GM12865 (cell line): ENCODE measurements around the gene GRAP2.

Experiments used
- DNase-seq: peaks from one replicate; pipeline ENCODE4 v3.0.0; 2010; ENCODE audit warnings: low read depth
- H3K4me3 ChIP-seq: 2 replicates; pipeline ENCODE4 v1.5.1; 2011; ENCODE audit warnings: mild to moderate bottlenecking, low read depth, low read length, control low read depth
- TF ChIP-seq, protein P1 (sequence below): IDR thresholded peaks from 2 replicates; pipeline ENCODE4 v1.5.1; 2011; ENCODE audit warnings: low read length, control low read depth, low read depth, inconsistent platforms; ENCODE audit not compliant: insufficient read depth; ENCODE audit errors: missing control alignments

Gene GRAP2

DNA sequence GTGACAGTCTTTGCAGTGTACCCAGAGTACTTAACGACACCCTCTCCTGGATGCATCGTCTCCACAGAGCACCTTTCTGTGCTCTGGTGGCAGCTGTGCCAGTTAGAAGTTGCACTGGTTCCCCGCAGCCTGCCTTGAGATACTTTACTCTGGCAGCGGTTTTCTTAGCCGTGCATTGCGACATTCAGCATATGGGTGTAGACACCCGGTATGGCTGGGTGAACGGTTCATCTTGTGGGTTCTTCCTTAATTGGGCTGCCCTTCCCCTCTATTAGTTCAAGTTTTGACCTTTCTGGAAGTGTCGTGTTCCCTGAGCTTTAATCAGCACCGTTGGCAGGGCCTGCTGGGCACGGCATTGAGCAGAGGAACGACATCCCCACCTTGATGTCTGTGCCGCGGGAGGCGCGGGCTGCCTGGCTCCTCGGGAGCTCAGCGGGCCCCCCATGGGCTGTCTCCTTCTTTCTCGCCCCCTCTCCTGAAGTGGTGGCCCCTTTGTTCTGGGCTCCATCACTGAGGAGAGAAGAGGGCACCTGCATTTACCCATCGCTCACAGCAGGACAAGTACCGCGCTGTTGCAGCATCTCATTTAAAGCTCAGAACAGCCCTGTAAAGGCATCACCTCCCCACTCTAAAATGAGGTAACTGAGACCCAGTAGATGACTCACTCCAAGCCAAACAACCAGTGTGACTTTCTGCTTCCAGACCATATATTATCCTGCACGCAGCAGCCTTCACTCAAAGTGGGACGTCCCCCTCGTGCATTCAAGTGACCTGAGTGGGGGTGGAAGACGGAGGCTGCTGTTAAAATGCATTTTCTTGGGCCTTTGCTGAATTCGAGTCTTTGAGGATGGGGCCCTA is 107.2 kb downstream of the GRAP2 start:
- no peak overlapping the region for H3K4me3 ChIP-seq
- TF ChIP-seq, protein P1, sequence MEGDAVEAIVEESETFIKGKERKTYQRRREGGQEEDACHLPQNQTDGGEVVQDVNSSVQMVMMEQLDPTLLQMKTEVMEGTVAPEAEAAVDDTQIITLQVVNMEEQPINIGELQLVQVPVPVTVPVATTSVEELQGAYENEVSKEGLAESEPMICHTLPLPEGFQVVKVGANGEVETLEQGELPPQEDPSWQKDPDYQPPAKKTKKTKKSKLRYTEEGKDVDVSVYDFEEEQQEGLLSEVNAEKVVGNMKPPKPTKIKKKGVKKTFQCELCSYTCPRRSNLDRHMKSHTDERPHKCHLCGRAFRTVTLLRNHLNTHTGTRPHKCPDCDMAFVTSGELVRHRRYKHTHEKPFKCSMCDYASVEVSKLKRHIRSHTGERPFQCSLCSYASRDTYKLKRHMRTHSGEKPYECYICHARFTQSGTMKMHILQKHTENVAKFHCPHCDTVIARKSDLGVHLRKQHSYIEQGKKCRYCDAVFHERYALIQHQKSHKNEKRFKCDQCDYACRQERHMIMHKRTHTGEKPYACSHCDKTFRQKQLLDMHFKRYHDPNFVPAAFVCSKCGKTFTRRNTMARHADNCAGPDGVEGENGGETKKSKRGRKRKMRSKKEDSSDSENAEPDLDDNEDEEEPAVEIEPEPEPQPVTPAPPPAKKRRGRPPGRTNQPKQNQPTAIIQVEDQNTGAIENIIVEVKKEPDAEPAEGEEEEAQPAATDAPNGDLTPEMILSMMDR: no peak
- DNase-seq: no peak

DNA sequence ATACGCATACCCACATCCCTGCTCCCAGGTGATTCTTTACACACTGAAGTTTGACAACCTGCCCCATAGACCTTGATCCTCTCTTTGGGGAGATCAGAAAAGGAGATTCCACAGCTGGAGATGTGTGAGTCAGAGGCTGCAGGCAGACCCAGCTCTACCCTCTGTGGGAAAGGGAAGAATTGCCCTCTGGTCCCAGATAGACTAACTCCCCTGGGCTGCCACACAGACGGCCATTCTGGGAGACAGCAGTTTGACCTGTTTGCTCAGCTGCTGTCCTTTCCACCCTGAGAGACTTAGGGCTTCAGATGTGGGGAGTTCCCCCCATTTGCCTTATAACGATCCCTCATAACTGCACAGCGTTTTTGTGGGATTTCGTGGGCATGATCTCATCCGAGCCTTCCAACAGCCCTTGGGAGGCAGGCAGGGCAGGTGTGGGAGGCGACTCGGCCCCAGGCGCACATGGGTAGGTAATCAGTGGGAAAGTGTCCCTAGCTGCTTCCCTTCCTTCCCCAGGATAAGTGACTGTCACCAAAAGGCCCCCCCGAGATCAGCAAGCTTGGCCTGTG is 107.9 kb downstream of the GRAP2 start:
- H3K4me3 ChIP-seq: no peak overlapping the region
- TF ChIP-seq, protein P1: no peak

GRCh38 chr22:40009292-40009774 is 108.4 kb downstream of the GRAP2 start:
- TF ChIP-seq, protein P1: no peak
- DNase-seq: no peak
- no peak overlapping the region for H3K4me3 ChIP-seq

More for the DNA sequence above, 107.9 kb downstream of the GRAP2 start:
- no peak for DNase-seq

- TF ChIP-seq, protein P1: no peak
- no peak for DNase-seq
- no peak overlapping the region for H3K4me3 ChIP-seq
These were observed 109.2 kb downstream of the GRAP2 start for GRCh38 chr22:40009951-40010671.

- TF ChIP-seq, protein P1: no peak
- no peak overlapping the region for H3K4me3 ChIP-seq
- no peak for DNase-seq
These were observed 109.9 kb downstream of the GRAP2 start for GRCh38 chr22:40010746-40011145.

GRCh38 chr22:40014667-40015248 is 113.9 kb downstream of the GRAP2 start:
- no peak overlapping the region for H3K4me3 ChIP-seq
- TF ChIP-seq, protein P1: no peak
- no peak for DNase-seq
